Measurements from ENCODE around the gene NOXA1.

The NOXA1 gene

DNA sequence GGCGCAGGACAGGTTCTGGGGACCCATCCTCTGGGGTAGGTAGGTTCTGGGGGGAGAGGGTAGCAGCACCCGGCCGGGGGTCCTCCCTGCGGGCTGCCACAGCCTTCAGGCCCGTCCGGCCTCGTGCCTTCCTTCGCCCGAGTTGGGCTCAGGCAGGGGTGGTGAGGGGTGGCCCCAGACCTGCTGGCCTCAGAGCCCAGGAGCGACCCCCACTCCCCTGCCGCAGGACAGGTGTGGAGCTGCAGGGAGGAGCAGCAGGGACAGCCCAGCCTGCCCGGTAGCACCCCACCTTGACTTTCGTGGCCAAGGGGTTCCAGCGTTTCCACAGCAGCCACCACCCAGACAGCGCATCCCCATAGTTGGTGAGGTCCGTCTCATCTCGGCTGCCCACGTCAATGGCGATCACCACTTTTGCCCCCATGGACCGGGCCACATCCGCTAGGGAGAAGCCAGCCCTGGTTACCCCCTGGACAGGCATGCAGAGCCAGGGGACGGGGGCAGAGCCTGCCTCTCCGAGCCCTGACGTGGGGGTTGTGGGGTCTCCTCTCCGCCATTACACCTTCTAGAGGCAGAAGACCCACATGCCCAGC, 39.3 kb downstream of the NOXA1 start:
- Mint-ChIP-seq H3K9me3 (no peaks in the 10 kb centered on the region), H3K4me1 (peaks cover 4% of the 10 kb centered on the region), H3K36me3 (ENCODE audit: low read depth) (no peaks in the 10 kb centered on the region), H3K27me3 (ENCODE audit: low read depth, poor library complexity) (peaks cover 20% of the 10 kb centered on the region), H3K27ac (no peak overlapping the region), H3K4me3 (no peak overlapping the region)
- TF ChIP-seq, protein P1, sequence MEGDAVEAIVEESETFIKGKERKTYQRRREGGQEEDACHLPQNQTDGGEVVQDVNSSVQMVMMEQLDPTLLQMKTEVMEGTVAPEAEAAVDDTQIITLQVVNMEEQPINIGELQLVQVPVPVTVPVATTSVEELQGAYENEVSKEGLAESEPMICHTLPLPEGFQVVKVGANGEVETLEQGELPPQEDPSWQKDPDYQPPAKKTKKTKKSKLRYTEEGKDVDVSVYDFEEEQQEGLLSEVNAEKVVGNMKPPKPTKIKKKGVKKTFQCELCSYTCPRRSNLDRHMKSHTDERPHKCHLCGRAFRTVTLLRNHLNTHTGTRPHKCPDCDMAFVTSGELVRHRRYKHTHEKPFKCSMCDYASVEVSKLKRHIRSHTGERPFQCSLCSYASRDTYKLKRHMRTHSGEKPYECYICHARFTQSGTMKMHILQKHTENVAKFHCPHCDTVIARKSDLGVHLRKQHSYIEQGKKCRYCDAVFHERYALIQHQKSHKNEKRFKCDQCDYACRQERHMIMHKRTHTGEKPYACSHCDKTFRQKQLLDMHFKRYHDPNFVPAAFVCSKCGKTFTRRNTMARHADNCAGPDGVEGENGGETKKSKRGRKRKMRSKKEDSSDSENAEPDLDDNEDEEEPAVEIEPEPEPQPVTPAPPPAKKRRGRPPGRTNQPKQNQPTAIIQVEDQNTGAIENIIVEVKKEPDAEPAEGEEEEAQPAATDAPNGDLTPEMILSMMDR (IDR thresholded peaks at IDR 0.05): no peak
- no peak for DNase-seq

DNA sequence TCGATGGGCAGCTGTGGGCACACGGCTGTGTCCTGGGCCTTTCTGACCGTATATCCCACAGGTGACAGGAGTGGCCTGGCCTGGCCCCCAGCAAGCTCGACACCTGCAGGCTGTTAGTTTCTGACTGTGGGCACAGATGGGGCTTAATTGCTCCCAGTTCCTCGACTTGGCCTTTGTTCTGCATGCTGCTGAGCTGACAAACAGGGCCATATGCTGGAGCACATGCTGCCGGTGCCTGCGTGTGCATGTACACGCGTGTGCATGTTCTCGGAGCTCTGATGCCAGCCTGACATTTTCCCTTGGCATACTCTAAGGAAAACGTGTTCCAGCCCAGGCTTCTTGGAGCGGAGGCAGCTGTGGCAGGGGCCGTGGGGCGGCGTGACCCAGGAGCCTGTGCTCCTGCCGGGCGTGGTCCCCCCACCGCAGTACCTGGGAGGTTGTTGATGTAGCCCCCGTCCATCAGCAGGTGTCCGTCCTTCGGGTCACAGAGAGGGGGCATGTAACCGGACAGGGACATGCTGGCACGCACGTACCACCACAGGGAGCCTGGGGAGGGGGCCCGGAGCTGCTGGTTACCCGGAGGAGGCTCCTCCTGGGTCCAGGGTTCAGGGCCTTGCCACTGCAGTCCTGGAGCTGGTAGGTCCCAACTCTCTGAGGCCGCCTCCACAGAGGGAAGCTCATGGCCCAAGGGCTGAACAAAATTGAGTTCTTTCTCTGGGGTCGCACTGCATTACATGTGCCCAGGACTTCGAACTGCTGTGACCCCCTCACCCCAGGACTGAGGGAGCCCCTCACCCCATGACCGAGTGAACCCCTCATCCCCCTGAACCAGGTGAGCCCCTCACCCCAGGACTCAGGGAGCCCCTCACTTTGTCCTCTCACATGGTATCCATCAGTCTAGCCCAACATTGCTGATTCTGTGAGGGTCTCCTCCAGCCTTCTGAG, 40.1 kb downstream of the NOXA1 start:
- TF ChIP-seq, protein P1 (IDR thresholded peaks at IDR 0.05): no peak
- no peaks in the 10 kb centered on the region for H3K36me3 Mint-ChIP-seq (ENCODE audit: low read depth)
- no peak overlapping the region for H3K4me3 Mint-ChIP-seq
- no peak for DNase-seq
- no peaks in the 10 kb centered on the region for H3K9me3 Mint-ChIP-seq
- H3K27ac Mint-ChIP-seq: no peak overlapping the region
- H3K27me3 Mint-ChIP-seq (ENCODE audit: low read depth, poor library complexity): peaks cover 24% of the 10 kb centered on the region
- peaks cover 4% of the 10 kb centered on the region for H3K4me1 Mint-ChIP-seq

DNA sequence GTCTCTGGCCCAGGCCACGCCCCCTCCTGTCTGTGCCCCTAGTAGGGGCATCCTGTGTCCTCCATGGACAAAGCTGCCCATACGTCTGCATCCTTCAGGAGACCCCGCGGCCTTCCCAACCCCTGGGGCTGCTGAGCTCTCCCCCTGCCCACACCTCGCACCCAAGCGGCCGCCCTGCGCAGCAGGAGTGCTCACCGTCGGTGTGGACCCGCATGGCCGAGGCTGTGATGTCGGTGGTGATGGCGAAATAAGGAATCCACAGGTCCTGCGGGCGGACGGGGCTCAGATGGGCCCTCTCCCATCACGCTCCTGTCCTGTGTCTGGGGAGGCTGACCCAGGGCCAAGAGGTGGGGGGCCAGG, 40.7 kb downstream of the NOXA1 start:
- peaks cover 4% of the 10 kb centered on the region for H3K4me1 Mint-ChIP-seq
- no peak for DNase-seq
- TF ChIP-seq, protein P1 (IDR thresholded peaks at IDR 0.05): no peak
- no peaks in the 10 kb centered on the region for H3K9me3 Mint-ChIP-seq
- H3K27ac Mint-ChIP-seq: no peak overlapping the region
- no peaks in the 10 kb centered on the region for H3K36me3 Mint-ChIP-seq (ENCODE audit: low read depth)
- no peak overlapping the region for H3K4me3 Mint-ChIP-seq
- peaks cover 29% of the 10 kb centered on the region for H3K27me3 Mint-ChIP-seq (ENCODE audit: low read depth, poor library complexity)

DNA sequence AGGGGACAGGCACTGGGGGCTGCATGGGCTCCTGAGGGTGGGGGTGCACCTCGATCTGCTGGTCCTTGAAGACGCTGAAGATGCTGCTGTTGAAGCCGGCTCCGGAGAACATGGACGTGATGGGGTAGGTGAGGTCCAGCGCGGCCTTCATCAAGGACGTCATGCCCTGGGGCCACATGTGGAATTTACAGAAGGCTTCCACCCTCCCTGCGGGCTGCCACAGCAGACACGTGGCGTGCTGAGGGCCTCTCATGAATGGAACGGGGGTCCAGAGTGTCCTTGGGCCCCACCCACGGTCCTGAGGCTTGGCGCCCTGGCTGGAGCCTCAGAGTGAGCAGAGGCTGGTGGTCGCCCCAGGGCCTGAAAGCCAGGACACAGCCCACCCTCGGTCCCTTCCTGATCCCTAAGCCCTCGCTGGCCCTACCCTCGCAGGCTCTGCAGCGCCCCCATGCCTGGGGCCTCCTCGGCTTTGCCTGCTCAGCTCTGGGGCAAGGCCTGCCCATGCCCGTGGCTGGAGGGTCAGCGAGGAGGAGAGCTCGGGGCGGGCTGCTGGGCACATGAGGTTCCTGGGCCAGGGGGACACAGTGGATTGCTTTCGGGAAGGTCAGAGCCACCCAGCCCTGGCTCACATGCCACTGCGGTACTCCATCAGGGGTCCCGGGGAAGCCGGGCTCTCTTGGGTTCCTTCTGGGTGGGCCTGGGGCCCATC, 41.3 kb downstream of the NOXA1 start:
- peaks cover 4% of the 10 kb centered on the region for H3K4me1 Mint-ChIP-seq
- peaks cover 35% of the 10 kb centered on the region for H3K27me3 Mint-ChIP-seq (ENCODE audit: low read depth, poor library complexity)
- H3K27ac Mint-ChIP-seq: no peak overlapping the region
- H3K36me3 Mint-ChIP-seq (ENCODE audit: low read depth): no peaks in the 10 kb centered on the region
- H3K9me3 Mint-ChIP-seq: no peaks in the 10 kb centered on the region
- no peak for DNase-seq
- no peak overlapping the region for H3K4me3 Mint-ChIP-seq
- TF ChIP-seq, protein P1 (IDR thresholded peaks at IDR 0.05): no peak

DNA sequence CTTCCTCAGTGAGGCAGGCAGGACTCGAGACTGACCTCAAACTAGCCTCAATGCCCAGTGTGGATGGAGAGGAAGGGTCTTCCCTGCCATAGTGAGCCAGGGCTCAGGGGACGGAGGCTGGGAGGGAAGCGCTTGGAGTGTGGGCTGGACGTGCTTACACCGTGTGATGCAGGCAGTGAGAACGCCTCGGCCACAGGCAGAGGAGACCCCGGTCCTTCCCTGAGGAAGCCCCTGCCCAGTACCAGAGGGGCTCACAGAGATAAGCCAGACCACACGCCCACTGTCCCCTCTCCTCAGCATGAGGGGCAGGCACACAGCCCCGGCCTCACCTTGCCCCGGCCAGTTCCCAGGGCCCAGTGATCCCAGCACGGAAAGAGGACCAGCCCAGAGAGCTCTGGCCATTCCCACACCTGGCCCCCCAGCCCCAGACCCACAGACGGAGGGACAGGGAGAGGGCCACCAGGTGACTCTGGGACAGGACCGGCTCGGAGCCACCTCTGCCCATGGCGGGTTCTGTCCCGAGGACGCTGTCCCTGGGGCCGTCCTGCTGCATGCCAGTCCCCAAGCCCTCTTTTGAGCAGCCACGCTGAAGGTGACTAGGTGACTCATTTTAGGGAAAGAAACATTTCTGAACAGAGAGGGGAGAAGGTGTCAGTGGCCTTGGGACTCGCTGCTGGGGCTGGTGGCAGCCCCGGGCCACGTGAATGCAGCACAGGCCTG, 42.0 kb downstream of the NOXA1 start:
- H3K4me3 Mint-ChIP-seq: no peak overlapping the region
- no peaks in the 10 kb centered on the region for H3K36me3 Mint-ChIP-seq (ENCODE audit: low read depth)
- no peaks in the 10 kb centered on the region for H3K9me3 Mint-ChIP-seq

More for the DNA sequence above, 42.0 kb downstream of the NOXA1 start:
- no peak for DNase-seq
- TF ChIP-seq, protein P1 (IDR thresholded peaks at IDR 0.05): no peak
- H3K27me3 Mint-ChIP-seq (ENCODE audit: low read depth, poor library complexity): peaks cover 38% of the 10 kb centered on the region
- H3K4me1 Mint-ChIP-seq: peaks cover 4% of the 10 kb centered on the region
- no peak overlapping the region for H3K27ac Mint-ChIP-seq

Measured in nephron progenitor cell (in vitro differentiated cells).